HUES64 (cell line): ENCODE measurements around the gene NDUFV3. TPM values are rescaled to one million over a fixed set of nuclear protein-coding genes. Genes with fewer than 3 reads are reported as not detected.
"Not testable (repeated sequence)": the region's sequence is repeated elsewhere in the genome, so short reads cannot be mapped to it uniquely, and the experiment has no call there.

Source experiments
- H3K27ac ChIP-seq: 2 replicates; pipeline ENCODE4 v1.7.0; 2013; ENCODE audit warnings: low read depth, low read length, inconsistent platforms
- H3K27me3 ChIP-seq: 2 replicates; pipeline ENCODE4 v1.6.1; 2013; ENCODE audit warnings: mild to moderate bottlenecking, low read length; ENCODE audit not compliant: insufficient read depth
- H3K36me3 ChIP-seq: 2 replicates; pipeline ENCODE4 v1.6.1; 2013; ENCODE audit warnings: mild to moderate bottlenecking, low read length; ENCODE audit not compliant: insufficient read depth
- H3K4me1 ChIP-seq: 2 replicates; pipeline ENCODE4 v1.6.1; 2013; ENCODE audit warnings: mild to moderate bottlenecking, low read length, moderate library complexity; ENCODE audit not compliant: insufficient read depth
- H3K4me3 ChIP-seq: 2 replicates; pipeline ENCODE4 v1.5.1; 2013; ENCODE audit warnings: mild to moderate bottlenecking, low read length, moderate library complexity
- H3K9ac ChIP-seq: 2 replicates; pipeline ENCODE4 v1.6.1; 2013; ENCODE audit warnings: mild to moderate bottlenecking, low read depth, low read length
- H3K9me3 ChIP-seq: 2 replicates; pipeline ENCODE4 v1.6.1; 2013; ENCODE audit warnings: low read depth, low read length; ENCODE audit not compliant: insufficient read depth
- WGBS: fragments of 150-250, 120-280 bp; methylation state at CpG from one replicate; pipeline ENCODE4 v1.1.7; 2013; ENCODE audit warnings: missing lambda C conversion rate; 5-methylcytosine and 5-hydroxymethylcytosine counted together
- polyA plus RNA-seq, 2 experiments: library from polyadenylated mRNA; stranded (reverse); fragments of 50-300 nt; gene quantifications; one replicate each; pipeline ENCODE4 v1.2.3, GENCODE V29; 2013

The NDUFV3 gene
- polyA plus RNA-seq (2013, experiment 1 of 2) = 23.4 TPM
- 28.2 TPM for polyA plus RNA-seq (2013, experiment 2 of 2)

- Histone ChIP-seq H3K4me1 (no peaks in the 10 kb centered on the region), H3K36me3 (peaks cover 24% of the 10 kb centered on the region), H3K27me3 (no peaks in the 10 kb centered on the region), H3K9me3 (no peaks in the 10 kb centered on the region), H3K9ac (peak within 1 kb of the TSS; percentile 82), H3K27ac (peak within 1 kb of the TSS; percentile 89), H3K4me3 (peak within 1 kb of the TSS; percentile 99)
- WGBS = under 1% methylated on average over 87 of the region's 87 CpGs
These were observed at the start of gene NDUFV3 for GRCh38 chr21:42892931-42893755. TSS of gene NDUFV3 (plus strand) at chr21:42893309. CDS start at chr21:42893334, 25 bp downstream.

- Histone ChIP-seq H3K4me1 (no peaks in the 10 kb centered on the region), H3K4me3 (no peak overlapping the region), H3K9me3 (no peaks in the 10 kb centered on the region), H3K36me3 (peaks cover 88% of the 10 kb centered on the region), H3K27ac (no peak overlapping the region), H3K27me3 (no peaks in the 10 kb centered on the region), H3K9ac (no peak overlapping the region)
- WGBS = 92% methylated on average over 22 of the region's 22 CpGs
These were observed 48.5 kb upstream of the NDUFV3 start for GRCh38 chr21:42844411-42845113.

- no peak overlapping the region for H3K4me3 ChIP-seq
- no peak overlapping the region for H3K27ac ChIP-seq
- H3K36me3 ChIP-seq = peaks cover 88% of the 10 kb centered on the region
- H3K9me3 ChIP-seq = no peaks in the 10 kb centered on the region
- H3K9ac ChIP-seq = no peak overlapping the region
- no peaks in the 10 kb centered on the region for H3K4me1 ChIP-seq
- H3K27me3 ChIP-seq = no peaks in the 10 kb centered on the region
- 96% methylated on average over 21 of the region's 21 CpGs for WGBS
These were observed 47.7 kb upstream of the NDUFV3 start for GRCh38 chr21:42845296-42845965.

GRCh38 chr21:42846221-42846620 lies 46.9 kb upstream of the NDUFV3 start:
- peaks cover 88% of the 10 kb centered on the region for H3K36me3 ChIP-seq
- no peaks in the 10 kb centered on the region for H3K27me3 ChIP-seq
- 96% methylated on average over 10 of the region's 10 CpGs for WGBS
- H3K4me1 ChIP-seq = no peaks in the 10 kb centered on the region
- no peak overlapping the region for H3K27ac ChIP-seq
- H3K9ac ChIP-seq = no peak overlapping the region
- no peak overlapping the region for H3K4me3 ChIP-seq
- no peaks in the 10 kb centered on the region for H3K9me3 ChIP-seq

- no peaks in the 10 kb centered on the region for H3K4me1 ChIP-seq
- peaks cover 90% of the 10 kb centered on the region for H3K36me3 ChIP-seq
- WGBS = 90% methylated on average over 18 of the region's 18 CpGs
- no peak overlapping the region for H3K9ac ChIP-seq
- no peaks in the 10 kb centered on the region for H3K27me3 ChIP-seq
- no peak overlapping the region for H3K4me3 ChIP-seq
- no peaks in the 10 kb centered on the region for H3K9me3 ChIP-seq
- H3K27ac ChIP-seq = no peak overlapping the region
These were observed 45.9 kb upstream of the NDUFV3 start for GRCh38 chr21:42847051-42847707.

GRCh38 chr21:42847726-42848125 lies 45.4 kb upstream of the NDUFV3 start:
- H3K9ac ChIP-seq = no peak overlapping the region
- no peaks in the 10 kb centered on the region for H3K9me3 ChIP-seq
- no peak overlapping the region for H3K4me3 ChIP-seq
- WGBS = 97% methylated on average over 4 of the region's 4 CpGs
- no peaks in the 10 kb centered on the region for H3K27me3 ChIP-seq
- H3K4me1 ChIP-seq = no peaks in the 10 kb centered on the region
- peaks cover 89% of the 10 kb centered on the region for H3K36me3 ChIP-seq
- no peak overlapping the region for H3K27ac ChIP-seq

- H3K4me3 ChIP-seq, H3K9me3 ChIP-seq, H3K27ac ChIP-seq, H3K4me1 ChIP-seq, H3K27me3 ChIP-seq, H3K9ac ChIP-seq: not testable (repeated sequence)
- 96% methylated on average over 95 of the region's 95 CpGs for WGBS
- H3K36me3 ChIP-seq = peaks cover 90% of the 10 kb centered on the region
These were observed 44.8 kb upstream of the NDUFV3 start for GRCh38 chr21:42848144-42848931.

GRCh38 chr21:42848932-42849758 lies 44.0 kb upstream of the NDUFV3 start:
- Histone ChIP-seq H3K36me3 (peaks cover 92% of the 10 kb centered on the region), H3K4me1 (no peaks in the 10 kb centered on the region), H3K27me3 (no peaks in the 10 kb centered on the region), H3K9ac (no peak overlapping the region), H3K9me3 (no peaks in the 10 kb centered on the region), H3K27ac (no peak overlapping the region), H3K4me3 (no peak overlapping the region)
- 91% methylated on average over 54 of the region's 54 CpGs for WGBS

GRCh38 chr21:42849759-42850412 lies 43.2 kb upstream of the NDUFV3 start:
- Histone ChIP-seq H3K9ac (no peak overlapping the region), H3K4me1 (no peaks in the 10 kb centered on the region), H3K27ac (no peak overlapping the region), H3K36me3 (peaks cover 92% of the 10 kb centered on the region), H3K27me3 (no peaks in the 10 kb centered on the region), H3K9me3 (no peaks in the 10 kb centered on the region), H3K4me3 (no peak overlapping the region)
- 97% methylated on average over 29 of the region's 29 CpGs for WGBS
